ENCODE results near the gene SPOCD1. TPM values are rescaled to one million over a fixed set of nuclear protein-coding genes. Genes with fewer than 3 reads are reported as not detected.
A peak's percentile ranks its signal among the peaks of the same experiment; 100 is the strongest.

The SPOCD1 gene
- total RNA-seq, 2 donors from 2014 or later = 2.0 to 3.1 TPM

GRCh38 chr1:31779687-31780086, 36.1 kb downstream of the SPOCD1 start:
- H3K27ac Mint-ChIP-seq = no peak overlapping the region
- DNase-seq = no peak
- 92 to 93% methylated on average over 9 of the region's 9 CpGs for WGBS, 2 experiments (ENCODE audit: insufficient coverage in 1 of 2, insufficient read length in 1 of 2)
- peaks cover 39% of the 10 kb centered on the region for H3K4me1 Mint-ChIP-seq
- peaks cover 3% of the 10 kb centered on the region for H3K27me3 ChIP-seq (ENCODE audit: control insufficient read depth, insufficient read depth, low read length, poor library complexity, severe bottlenecking)
- no peak for TF ChIP-seq CTCF (conservative IDR thresholded peaks at IDR 0.05)
- H3K36me3 Mint-ChIP-seq (ENCODE audit: low read depth) = no peaks in the 10 kb centered on the region
- H3K4me1 ChIP-seq (ENCODE audit: control insufficient read depth, insufficient read depth, low read length) = peaks cover 17% of the 10 kb centered on the region
- H3K4me3 ChIP-seq (ENCODE audit: low read length) = no peak overlapping the region
- H3K9ac ChIP-seq (ENCODE audit: extremely low read depth, low read length, poor library complexity, severe bottlenecking) = no peak overlapping the region
- H3K36me3 ChIP-seq (ENCODE audit: control insufficient read depth, insufficient read depth, low read length) = no peaks in the 10 kb centered on the region
- H3K9me3 ChIP-seq (ENCODE audit: control insufficient read depth, low read length) = no peaks in the 10 kb centered on the region
- H3K27ac ChIP-seq (ENCODE audit: low read depth, low read length) = no peak overlapping the region
- peaks cover 12% of the 10 kb centered on the region for H3K27me3 Mint-ChIP-seq (ENCODE audit: insufficient read depth)
- H3K4me3 Mint-ChIP-seq = no peak overlapping the region
- no peaks in the 10 kb centered on the region for H3K9me3 Mint-ChIP-seq

GRCh38 chr1:31778763-31779488, 36.9 kb downstream of the SPOCD1 start:
- H3K4me1 Mint-ChIP-seq = peaks cover 39% of the 10 kb centered on the region
- TF ChIP-seq CTCF (conservative IDR thresholded peaks at IDR 0.05) = no peak
- no peak overlapping the region for H3K4me3 ChIP-seq (ENCODE audit: low read length)
- H3K27ac ChIP-seq (ENCODE audit: low read depth, low read length) = no peak overlapping the region
- H3K27ac Mint-ChIP-seq = no peak overlapping the region
- no peaks in the 10 kb centered on the region for H3K36me3 ChIP-seq (ENCODE audit: control insufficient read depth, insufficient read depth, low read length)
- H3K27me3 ChIP-seq (ENCODE audit: control insufficient read depth, insufficient read depth, low read length, poor library complexity, severe bottlenecking) = peaks cover 11% of the 10 kb centered on the region
- H3K9me3 ChIP-seq (ENCODE audit: control insufficient read depth, low read length) = no peaks in the 10 kb centered on the region
- H3K27me3 Mint-ChIP-seq (ENCODE audit: insufficient read depth) = peaks cover 19% of the 10 kb centered on the region
- H3K9me3 Mint-ChIP-seq = no peaks in the 10 kb centered on the region
- no peak for DNase-seq
- no peak overlapping the region for H3K4me3 Mint-ChIP-seq
- peaks cover 17% of the 10 kb centered on the region for H3K4me1 ChIP-seq (ENCODE audit: control insufficient read depth, insufficient read depth, low read length)
- no peak overlapping the region for H3K9ac ChIP-seq (ENCODE audit: extremely low read depth, low read length, poor library complexity, severe bottlenecking)
- no peaks in the 10 kb centered on the region for H3K36me3 Mint-ChIP-seq (ENCODE audit: low read depth)
- 89 to 95% methylated on average over 10 to 11 of the region's 11 CpGs for WGBS, 2 experiments (ENCODE audit: insufficient coverage in 1 of 2, insufficient read length in 1 of 2)

- Histone ChIP-seq H3K27ac (ENCODE audit: low read depth, low read length) (no peak overlapping the region), H3K4me3 (ENCODE audit: low read length) (no peak overlapping the region), H3K4me1 (ENCODE audit: control insufficient read depth, insufficient read depth, low read length) (peaks cover 18% of the 10 kb centered on the region), H3K27me3 (ENCODE audit: control insufficient read depth, insufficient read depth, low read length, poor library complexity, severe bottlenecking) (peaks cover 35% of the 10 kb centered on the region), H3K9me3 (ENCODE audit: control insufficient read depth, low read length) (no peaks in the 10 kb centered on the region), H3K9ac (ENCODE audit: extremely low read depth, low read length, poor library complexity, severe bottlenecking) (no peak overlapping the region), H3K36me3 (ENCODE audit: control insufficient read depth, insufficient read depth, low read length) (no peaks in the 10 kb centered on the region)
- no peak for DNase-seq
- Mint-ChIP-seq H3K36me3 (ENCODE audit: low read depth) (no peaks in the 10 kb centered on the region), H3K27me3 (ENCODE audit: insufficient read depth) (peaks cover 42% of the 10 kb centered on the region), H3K9me3 (no peaks in the 10 kb centered on the region), H3K4me1 (peaks cover 40% of the 10 kb centered on the region), H3K27ac (peak overlapping the region; percentile 26), H3K4me3 (no peak overlapping the region)
- whole genome bisulfite sequencing, 2 experiments (ENCODE audit: insufficient coverage in 1 of 2, insufficient read length in 1 of 2) = 49 to 67% methylated on average over 3 of the region's 3 CpGs
- no peak for TF ChIP-seq CTCF (conservative IDR thresholded peaks at IDR 0.05)
Measured at GRCh38 chr1:31776516-31776915, 39.3 kb downstream of the SPOCD1 start.
